Measurements from ENCODE around the gene RNF113A.

Gene RNF113A

DNA sequence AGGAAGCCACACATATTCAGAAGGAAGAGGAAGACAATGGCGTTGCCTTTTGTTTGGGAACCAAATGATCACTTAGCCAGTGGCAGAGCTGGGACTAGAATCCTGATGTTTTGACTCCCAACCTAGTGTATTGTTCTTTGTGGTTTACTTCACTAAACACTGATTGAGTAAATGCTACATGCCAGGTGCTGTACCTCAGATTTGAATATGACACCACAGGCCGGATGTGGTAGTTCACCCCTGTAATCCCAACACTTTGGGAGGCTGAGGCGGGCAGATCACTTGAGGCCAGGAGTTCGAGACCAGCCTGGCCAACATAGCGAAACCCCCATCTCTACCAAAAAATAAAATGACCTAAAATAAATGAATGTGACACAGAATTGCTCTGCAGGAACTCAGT is 8.5 kb upstream of the RNF113A start:
- Histone ChIP-seq H4K8ac (ENCODE audit: low read depth, low read length) (no peak overlapping the region), H3K4me1 (ENCODE audit: control insufficient read depth in 1 of 2, insufficient read depth in 2 of 2, low read length in 2 of 2) (peaks cover 0 to 5% of the 10 kb centered on the region in 2 experiments), H3K4ac (ENCODE audit: low read depth, low read length) (no peak overlapping the region), H3K9me3 (ENCODE audit: insufficient read depth, low read depth, low read length) (no peaks in the 10 kb centered on the region), H3K23ac (ENCODE audit: low read length) (no peak overlapping the region), H3K79me2 (ENCODE audit: control insufficient read depth, insufficient read depth, low read length, poor library complexity) (no peaks in the 10 kb centered on the region), H4K91ac (ENCODE audit: low read depth, low read length) (no peak overlapping the region), H2BK5ac (ENCODE audit: low read depth, low read length, poor library complexity) (no peak overlapping the region), H3K18ac (ENCODE audit: low read length) (no peak overlapping the region), H2BK12ac (ENCODE audit: low read length) (no peak overlapping the region), H3K9ac (ENCODE audit: low read length) (no peak overlapping the region), H3K27me3 (ENCODE audit: insufficient read depth, low read length) (no peaks in the 10 kb centered on the region), H3K79me1 (ENCODE audit: low read length) (no peaks in the 10 kb centered on the region), H3K4me3 (ENCODE audit: low read depth, low read length) (no peak overlapping the region), H4K12ac (ENCODE audit: low read depth, low read length) (no peak overlapping the region), H2AFZ (ENCODE audit: insufficient read depth, low read length, poor library complexity) (no peak overlapping the region), H3K27ac (ENCODE audit: low read depth, low read length) (no peak overlapping the region), H2AK5ac (ENCODE audit: low read length) (no peak overlapping the region), H3K4me2 (ENCODE audit: low read length) (no peak overlapping the region), H3K36me3 (ENCODE audit: control insufficient read depth in 1 of 2, insufficient read depth in 2 of 2, low read length in 2 of 2) (peaks cover 0 to 6% of the 10 kb centered on the region in 2 experiments), H2BK120ac (ENCODE audit: insufficient read depth, low read length, poor library complexity) (no peak overlapping the region), H3K14ac (ENCODE audit: low read length) (no peak overlapping the region)
- WGBS (ENCODE audit: extremely low coverage, insufficient coverage, insufficient read length) = no CpG with 5 or more reads among the region's 5 CpGs
- DNase-seq = no peak

DNA sequence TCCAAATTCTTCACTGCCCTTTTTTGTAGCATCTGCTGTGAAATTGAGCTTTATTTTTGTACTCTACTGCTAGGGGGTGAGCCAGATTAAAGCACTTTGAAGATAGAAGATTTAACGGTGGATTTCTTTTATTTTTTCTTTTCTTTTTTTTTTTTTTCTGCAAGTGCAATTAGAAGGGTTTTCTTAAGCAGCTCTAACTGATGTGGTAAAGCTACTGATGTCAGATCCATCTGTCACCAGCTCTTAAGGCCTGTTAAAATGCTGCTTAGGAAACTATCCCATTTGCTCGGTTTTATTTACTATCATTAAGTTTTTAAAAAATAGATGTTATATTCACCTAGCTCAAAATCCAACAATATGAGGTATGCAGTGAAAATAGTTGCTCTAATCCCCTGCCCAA is 7.2 kb upstream of the RNF113A start:
- DNase-seq = no peak
- H3K79me2 ChIP-seq (ENCODE audit: control insufficient read depth, insufficient read depth, low read length, poor library complexity) = no peaks in the 10 kb centered on the region
- WGBS (ENCODE audit: extremely low coverage, insufficient coverage, insufficient read length) = no CpG with 5 or more reads among the region's 2 CpGs
- no peak overlapping the region for H3K4me3 ChIP-seq (ENCODE audit: low read depth, low read length)
- no peak overlapping the region for H3K27ac ChIP-seq (ENCODE audit: low read depth, low read length)
- H3K18ac ChIP-seq (ENCODE audit: low read length) = no peak overlapping the region
- H4K91ac ChIP-seq (ENCODE audit: low read depth, low read length) = no peak overlapping the region
- H3K9ac ChIP-seq (ENCODE audit: low read length) = no peak overlapping the region
- H3K4ac ChIP-seq (ENCODE audit: low read depth, low read length) = no peak overlapping the region
- H4K8ac ChIP-seq (ENCODE audit: low read depth, low read length) = no peak overlapping the region
- H2BK12ac ChIP-seq (ENCODE audit: low read length) = no peak overlapping the region
- no peaks in the 10 kb centered on the region for H3K79me1 ChIP-seq (ENCODE audit: low read length)
- no peak overlapping the region for H2AFZ ChIP-seq (ENCODE audit: insufficient read depth, low read length, poor library complexity)
- no peak overlapping the region for H4K12ac ChIP-seq (ENCODE audit: low read depth, low read length)
- H3K14ac ChIP-seq (ENCODE audit: low read length) = no peak overlapping the region
- H3K36me3 ChIP-seq (ENCODE audit: control insufficient read depth in 1 of 2, insufficient read depth in 2 of 2, low read length in 2 of 2) = peaks cover 0 to 6% of the 10 kb centered on the region in 2 experiments
- no peak overlapping the region for H3K23ac ChIP-seq (ENCODE audit: low read length)
- H3K27me3 ChIP-seq (ENCODE audit: insufficient read depth, low read length) = no peaks in the 10 kb centered on the region
- no peak overlapping the region for H2AK5ac ChIP-seq (ENCODE audit: low read length)
- no peaks in the 10 kb centered on the region for H3K9me3 ChIP-seq (ENCODE audit: insufficient read depth, low read depth, low read length)
- H3K4me1 ChIP-seq (ENCODE audit: control insufficient read depth in 1 of 2, insufficient read depth in 2 of 2, low read length in 2 of 2) = peaks cover 0 to 5% of the 10 kb centered on the region in 2 experiments
- H3K4me2 ChIP-seq (ENCODE audit: low read length) = no peak overlapping the region
- no peak overlapping the region for H2BK120ac ChIP-seq (ENCODE audit: insufficient read depth, low read length, poor library complexity)
- no peak overlapping the region for H2BK5ac ChIP-seq (ENCODE audit: low read depth, low read length, poor library complexity)

DNA sequence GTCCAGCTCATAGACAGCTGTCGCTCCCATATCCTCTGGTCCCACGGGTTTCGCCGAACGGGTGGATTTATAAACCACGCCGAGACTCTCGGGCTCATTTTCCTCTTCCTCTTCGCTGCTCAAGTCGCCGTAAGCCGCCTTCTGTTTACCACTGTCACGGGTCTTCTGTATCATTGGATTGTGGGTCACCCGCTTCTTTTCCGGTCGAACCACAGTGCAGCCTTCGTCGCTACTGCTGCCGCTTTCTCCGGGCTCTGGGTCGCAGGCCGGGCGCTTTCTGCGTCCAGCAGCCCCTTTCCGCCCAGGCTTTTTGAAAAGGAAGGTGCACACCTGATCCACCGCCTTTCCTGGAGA is 311 bp downstream of the RNF113A start:
- H3K27ac ChIP-seq (ENCODE audit: low read depth, low read length) = peak overlapping the region; percentile 88
- H3K4me1 ChIP-seq (ENCODE audit: control insufficient read depth in 1 of 2, insufficient read depth in 2 of 2, low read length in 2 of 2) = peaks cover 0 to 2% of the 10 kb centered on the region in 2 experiments
- H3K18ac ChIP-seq (ENCODE audit: low read length) = peak overlapping the region; percentile 79
- H3K79me2 ChIP-seq (ENCODE audit: control insufficient read depth, insufficient read depth, low read length, poor library complexity) = peaks cover 4% of the 10 kb centered on the region
- H2BK12ac ChIP-seq (ENCODE audit: low read length) = no peak overlapping the region
- H3K4ac ChIP-seq (ENCODE audit: low read depth, low read length) = peak overlapping the region; percentile 24
- WGBS (ENCODE audit: extremely low coverage, insufficient coverage, insufficient read length) = no CpG with 5 or more reads among the region's 26 CpGs
- no peak overlapping the region for H2AK5ac ChIP-seq (ENCODE audit: low read length)
- H4K12ac ChIP-seq (ENCODE audit: low read depth, low read length) = peak overlapping the region; percentile 63
- H3K36me3 ChIP-seq (ENCODE audit: control insufficient read depth in 1 of 2, insufficient read depth in 2 of 2, low read length in 2 of 2) = peaks cover 0 to 4% of the 10 kb centered on the region in 2 experiments
- H2BK120ac ChIP-seq (ENCODE audit: insufficient read depth, low read length, poor library complexity) = peak overlapping the region; percentile 6
- H4K8ac ChIP-seq (ENCODE audit: low read depth, low read length) = peak overlapping the region; percentile 78
- peak overlapping the region; percentile 96 for H3K4me2 ChIP-seq (ENCODE audit: low read length)
- no peak for DNase-seq
- peak overlapping the region; percentile 75 for H4K91ac ChIP-seq (ENCODE audit: low read depth, low read length)
- peaks cover 8% of the 10 kb centered on the region for H3K79me1 ChIP-seq (ENCODE audit: low read length)
- H3K27me3 ChIP-seq (ENCODE audit: insufficient read depth, low read length) = no peaks in the 10 kb centered on the region
- H3K14ac ChIP-seq (ENCODE audit: low read length) = peak overlapping the region; percentile 24
- H2AFZ ChIP-seq (ENCODE audit: insufficient read depth, low read length, poor library complexity) = peak overlapping the region; percentile 18
- peak overlapping the region; percentile 33 for H2BK5ac ChIP-seq (ENCODE audit: low read depth, low read length, poor library complexity)
- H3K4me3 ChIP-seq (ENCODE audit: low read depth, low read length) = peak overlapping the region; percentile 80
- H3K9ac ChIP-seq (ENCODE audit: low read length) = no peak overlapping the region
- H3K23ac ChIP-seq (ENCODE audit: low read length) = no peak overlapping the region
- H3K9me3 ChIP-seq (ENCODE audit: insufficient read depth, low read depth, low read length) = no peaks in the 10 kb centered on the region

DNA sequence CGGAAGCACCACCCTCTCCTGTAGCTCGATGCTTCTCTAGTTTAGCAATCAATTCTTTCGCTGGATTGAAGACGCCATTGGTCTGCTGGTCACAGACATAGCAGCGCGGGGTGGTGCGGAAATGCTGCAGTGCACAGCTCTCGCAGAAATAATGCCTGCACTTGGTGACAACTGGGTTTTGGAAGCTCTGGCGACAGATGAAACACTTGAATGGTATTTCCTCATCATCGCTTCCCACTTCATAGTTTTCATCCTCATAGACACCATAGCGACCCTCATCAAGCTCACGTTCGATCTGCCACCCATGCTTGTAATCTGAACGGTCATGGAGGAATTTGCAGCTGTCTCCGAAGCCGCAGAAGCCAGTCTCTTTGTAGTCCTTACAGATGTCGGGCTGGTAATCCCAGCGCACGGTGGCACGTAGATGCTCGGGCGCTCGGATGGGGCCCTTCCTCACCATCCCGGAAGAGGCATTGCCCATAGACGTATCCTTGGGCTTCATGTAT is 854 bp downstream of the RNF113A start:
- Histone ChIP-seq H4K12ac (ENCODE audit: low read depth, low read length) (no peak overlapping the region), H2AFZ (ENCODE audit: insufficient read depth, low read length, poor library complexity) (peak overlapping the region; percentile 35), H3K4me3 (ENCODE audit: low read depth, low read length) (peak overlapping the region; percentile 80), H2BK12ac (ENCODE audit: low read length) (no peak overlapping the region), H3K9me3 (ENCODE audit: insufficient read depth, low read depth, low read length) (no peaks in the 10 kb centered on the region), H4K8ac (ENCODE audit: low read depth, low read length) (no peak overlapping the region), H4K91ac (ENCODE audit: low read depth, low read length) (no peak overlapping the region), H3K27me3 (ENCODE audit: insufficient read depth, low read length) (no peaks in the 10 kb centered on the region), H3K79me2 (ENCODE audit: control insufficient read depth, insufficient read depth, low read length, poor library complexity) (peaks cover 4% of the 10 kb centered on the region), H2AK5ac (ENCODE audit: low read length) (no peak overlapping the region), H3K14ac (ENCODE audit: low read length) (no peak overlapping the region), H3K4ac (ENCODE audit: low read depth, low read length) (no peak overlapping the region), H3K27ac (ENCODE audit: low read depth, low read length) (no peak overlapping the region), H3K4me2 (ENCODE audit: low read length) (peak overlapping the region; percentile 96), H3K79me1 (ENCODE audit: low read length) (peaks cover 8% of the 10 kb centered on the region), H3K23ac (ENCODE audit: low read length) (no peak overlapping the region), H2BK5ac (ENCODE audit: low read depth, low read length, poor library complexity) (no peak overlapping the region), H3K9ac (ENCODE audit: low read length) (peak overlapping the region; percentile 63), H3K4me1 (ENCODE audit: control insufficient read depth in 1 of 2, insufficient read depth in 2 of 2, low read length in 2 of 2) (peaks cover 0 to 2% of the 10 kb centered on the region in 2 experiments), H3K18ac (ENCODE audit: low read length) (no peak overlapping the region), H3K36me3 (ENCODE audit: control insufficient read depth in 1 of 2, insufficient read depth in 2 of 2, low read length in 2 of 2) (no peaks in the 10 kb centered on the region), H2BK120ac (ENCODE audit: insufficient read depth, low read length, poor library complexity) (no peak overlapping the region)
- no CpG with 5 or more reads among the region's 25 CpGs for WGBS (ENCODE audit: extremely low coverage, insufficient coverage, insufficient read length)
- DNase-seq = peak; percentile 29 to 68

All from trophoblast cell (in vitro differentiated cells and primary cell).